Activated naive CD8-positive, alpha-beta T cell treated with anti-CD3 and anti-CD28 coated beads, Interleukin-2, amount 50 U/mL, for 16 hours (primary cell): ENCODE data around the gene PIGU.
"Not testable (repeated sequence)": the region's sequence is repeated elsewhere in the genome, so short reads cannot be mapped to it uniquely, and the experiment has no call there.

ENCODE experiments used
- DNase-seq: peaks from one replicate; pipeline ENCODE4 v3.0.0-alpha.2; 2020; ENCODE audit warnings: low read depth, low spot score

The PIGU gene

GRCh38 chr20:34622821-34623451 lies 54.0 kb downstream of the PIGU start:
- DNase-seq = no peak

GRCh38 chr20:34621383-34622367 lies 55.2 kb downstream of the PIGU start:
- no peak for DNase-seq

GRCh38 chr20:34621036-34621343 lies 55.9 kb downstream of the PIGU start:
- no peak for DNase-seq

GRCh38 chr20:34618676-34619075 lies 58.2 kb downstream of the PIGU start:
- no peak for DNase-seq

GRCh38 chr20:34616913-34617312 lies 60.0 kb downstream of the PIGU start:
- not testable (repeated sequence) for DNase-seq

GRCh38 chr20:34615477-34615876 lies 61.4 kb downstream of the PIGU start:
- DNase-seq = no peak

GRCh38 chr20:34611976-34612375 lies 64.9 kb downstream of the PIGU start:
- not testable (repeated sequence) for DNase-seq

GRCh38 chr20:34607066-34607465 lies 69.8 kb downstream of the PIGU start:
- DNase-seq = no peak

- DNase-seq = no peak
Observed at GRCh38 chr20:34604980-34605788, 71.7 kb downstream of the PIGU start.

GRCh38 chr20:34600892-34601653 lies 75.8 kb downstream of the PIGU start:
- DNase-seq = no peak

GRCh38 chr20:34595377-34596184 lies 81.3 kb downstream of the PIGU start:
- no peak for DNase-seq

- DNase-seq = no peak
Observed at GRCh38 chr20:34586488-34587163, 90.3 kb downstream of the PIGU start.

- no peak for DNase-seq
Observed at GRCh38 chr20:34585019-34585418, 91.9 kb downstream of the PIGU start.

GRCh38 chr20:34583544-34583943 lies 93.3 kb downstream of the PIGU start:
- no peak for DNase-seq

GRCh38 chr20:34582911-34583310 lies 94.0 kb downstream of the PIGU start:
- no peak for DNase-seq

- DNase-seq = no peak
Observed at GRCh38 chr20:34582221-34582620, 94.7 kb downstream of the PIGU start.

- DNase-seq = no peak
Observed at GRCh38 chr20:34581341-34582184, 95.3 kb downstream of the PIGU start.

- DNase-seq = no peak
Observed at GRCh38 chr20:34579979-34580940, 96.6 kb downstream of the PIGU start.
